ENCODE measurements around the gene CACNA1S. TPM values are rescaled to one million over a fixed set of nuclear protein-coding genes. Genes with fewer than 3 reads are reported as not detected.

CACNA1S gene
- total RNA-seq, 4 donors from 2014 or later: 0.07 TPM; not detected in 3

GRCh38 chr1:201146626-201147390, 34.6 kb upstream of the CACNA1S start:
- TF ChIP-seq, protein P1, sequence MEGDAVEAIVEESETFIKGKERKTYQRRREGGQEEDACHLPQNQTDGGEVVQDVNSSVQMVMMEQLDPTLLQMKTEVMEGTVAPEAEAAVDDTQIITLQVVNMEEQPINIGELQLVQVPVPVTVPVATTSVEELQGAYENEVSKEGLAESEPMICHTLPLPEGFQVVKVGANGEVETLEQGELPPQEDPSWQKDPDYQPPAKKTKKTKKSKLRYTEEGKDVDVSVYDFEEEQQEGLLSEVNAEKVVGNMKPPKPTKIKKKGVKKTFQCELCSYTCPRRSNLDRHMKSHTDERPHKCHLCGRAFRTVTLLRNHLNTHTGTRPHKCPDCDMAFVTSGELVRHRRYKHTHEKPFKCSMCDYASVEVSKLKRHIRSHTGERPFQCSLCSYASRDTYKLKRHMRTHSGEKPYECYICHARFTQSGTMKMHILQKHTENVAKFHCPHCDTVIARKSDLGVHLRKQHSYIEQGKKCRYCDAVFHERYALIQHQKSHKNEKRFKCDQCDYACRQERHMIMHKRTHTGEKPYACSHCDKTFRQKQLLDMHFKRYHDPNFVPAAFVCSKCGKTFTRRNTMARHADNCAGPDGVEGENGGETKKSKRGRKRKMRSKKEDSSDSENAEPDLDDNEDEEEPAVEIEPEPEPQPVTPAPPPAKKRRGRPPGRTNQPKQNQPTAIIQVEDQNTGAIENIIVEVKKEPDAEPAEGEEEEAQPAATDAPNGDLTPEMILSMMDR (IDR thresholded peaks at IDR 0.05): no peak
- TF ChIP-seq POLR2A (IDR thresholded peaks at IDR 0.05): no peak
- H3K27me3 ChIP-seq: no peaks in the 10 kb centered on the region
- H3K9me3 ChIP-seq: no peaks in the 10 kb centered on the region
- no peaks in the 10 kb centered on the region for H3K36me3 ChIP-seq
- H3K4me1 ChIP-seq: no peaks in the 10 kb centered on the region
- no peak for DNase-seq
- H3K4me3 ChIP-seq: no peak overlapping the region
- H3K27ac ChIP-seq: no peak overlapping the region
- intact Hi-C loops (cut with DNase I; ENCODE audit: low total_unique reads): no loop called here

- Histone ChIP-seq H3K4me3 (no peak overlapping the region), H3K4me1 (no peaks in the 10 kb centered on the region), H3K36me3 (no peaks in the 10 kb centered on the region), H3K9me3 (no peaks in the 10 kb centered on the region), H3K27ac (no peak overlapping the region), H3K27me3 (no peaks in the 10 kb centered on the region)
- DNase-seq: no peak
- no peak for TF ChIP-seq POLR2A (IDR thresholded peaks at IDR 0.05)
- TF ChIP-seq, protein P1 (IDR thresholded peaks at IDR 0.05): no peak
- intact Hi-C loops (cut with DNase I; ENCODE audit: low total_unique reads): no loop called here
These were observed 33.6 kb upstream of the CACNA1S start for GRCh38 chr1:201145816-201146215.

- Histone ChIP-seq H3K4me1 (no peaks in the 10 kb centered on the region), H3K27me3 (no peaks in the 10 kb centered on the region), H3K4me3 (no peak overlapping the region), H3K36me3 (no peaks in the 10 kb centered on the region), H3K27ac (no peak overlapping the region), H3K9me3 (no peaks in the 10 kb centered on the region)
- no peak for DNase-seq
- intact Hi-C loops (cut with DNase I; ENCODE audit: low total_unique reads): no loop called here
- TF ChIP-seq POLR2A (IDR thresholded peaks at IDR 0.05): no peak
- TF ChIP-seq, protein P1 (IDR thresholded peaks at IDR 0.05): no peak
These were observed 32.9 kb upstream of the CACNA1S start for GRCh38 chr1:201145132-201145531.

GRCh38 chr1:201144701-201145100, 32.5 kb upstream of the CACNA1S start:
- H3K27ac ChIP-seq: no peak overlapping the region
- H3K4me3 ChIP-seq: no peak overlapping the region
- no peaks in the 10 kb centered on the region for H3K4me1 ChIP-seq
- no peak for DNase-seq
- H3K27me3 ChIP-seq: no peaks in the 10 kb centered on the region
- no peaks in the 10 kb centered on the region for H3K36me3 ChIP-seq
- intact Hi-C loops (cut with DNase I; ENCODE audit: low total_unique reads): no loop called here
- no peaks in the 10 kb centered on the region for H3K9me3 ChIP-seq
- TF ChIP-seq, protein P1 (IDR thresholded peaks at IDR 0.05): no peak
- TF ChIP-seq POLR2A (IDR thresholded peaks at IDR 0.05): no peak

GRCh38 chr1:201143726-201144635, 31.8 kb upstream of the CACNA1S start:
- Histone ChIP-seq H3K4me1 (no peaks in the 10 kb centered on the region), H3K36me3 (no peaks in the 10 kb centered on the region), H3K27ac (no peak overlapping the region), H3K9me3 (no peaks in the 10 kb centered on the region), H3K27me3 (no peaks in the 10 kb centered on the region), H3K4me3 (no peak overlapping the region)
- no peak for DNase-seq
- TF ChIP-seq POLR2A (IDR thresholded peaks at IDR 0.05): no peak
- TF ChIP-seq, protein P1 (IDR thresholded peaks at IDR 0.05): no peak
- intact Hi-C loops (cut with DNase I; ENCODE audit: low total_unique reads): no loop called here
